ENCODE results near the gene LPIN3.

The LPIN3 gene

GRCh38 chr20:41320976-41321375 lies 19.6 kb upstream of the LPIN3 start:
- DNase-seq (ENCODE audit: low read depth in 1 of 2, low spot score in 1 of 2): no peak

GRCh38 chr20:41327178-41327577 lies 13.4 kb upstream of the LPIN3 start:
- no peak for DNase-seq (ENCODE audit: low read depth in 1 of 2, low spot score in 1 of 2)

GRCh38 chr20:41329435-41330342 lies 10.9 kb upstream of the LPIN3 start:
- peak; percentile 24 to 42 for DNase-seq (ENCODE audit: low read depth in 1 of 2, low spot score in 1 of 2)

GRCh38 chr20:41330343-41330720 lies 10.3 kb upstream of the LPIN3 start:
- no peak for DNase-seq (ENCODE audit: low read depth in 1 of 2, low spot score in 1 of 2)

- DNase-seq (ENCODE audit: low read depth in 1 of 2, low spot score in 1 of 2): no peak
These were observed 9.7 kb upstream of the LPIN3 start for GRCh38 chr20:41330941-41331340.

GRCh38 chr20:41331731-41332130 lies 8.9 kb upstream of the LPIN3 start:
- no peak for DNase-seq (ENCODE audit: low read depth in 1 of 2, low spot score in 1 of 2)

GRCh38 chr20:41334036-41334435 lies 6.6 kb upstream of the LPIN3 start:
- no peak for DNase-seq (ENCODE audit: low read depth in 1 of 2, low spot score in 1 of 2)

GRCh38 chr20:41334443-41335421 lies 5.9 kb upstream of the LPIN3 start:
- DNase-seq (ENCODE audit: low read depth in 1 of 2, low spot score in 1 of 2): no peak

- no peak for DNase-seq (ENCODE audit: low read depth in 1 of 2, low spot score in 1 of 2)
These were observed 5.0 kb upstream of the LPIN3 start for GRCh38 chr20:41335591-41335990.

GRCh38 chr20:41336711-41337492 lies 3.7 kb upstream of the LPIN3 start:
- DNase-seq (ENCODE audit: low read depth in 1 of 2, low spot score in 1 of 2): no peak

GRCh38 chr20:41339957-41340326 lies 679 bp upstream of the LPIN3 start:
- DNase-seq (ENCODE audit: low read depth in 1 of 2, low spot score in 1 of 2): peak; percentile 65 to 78

GRCh38 chr20:41342474-41343464 lies 2.1 kb downstream of the LPIN3 start:
- no peak for DNase-seq (ENCODE audit: low read depth in 1 of 2, low spot score in 1 of 2)

- no peak for DNase-seq (ENCODE audit: low read depth in 1 of 2, low spot score in 1 of 2)
These were observed 3.9 kb downstream of the LPIN3 start for GRCh38 chr20:41344477-41344876.

GRCh38 chr20:41344938-41345728 lies 4.5 kb downstream of the LPIN3 start:
- DNase-seq (ENCODE audit: low read depth in 1 of 2, low spot score in 1 of 2): no peak

GRCh38 chr20:41345729-41346067 lies 5.1 kb downstream of the LPIN3 start:
- DNase-seq (ENCODE audit: low read depth in 1 of 2, low spot score in 1 of 2): no peak

- DNase-seq (ENCODE audit: low read depth in 1 of 2, low spot score in 1 of 2): no peak
These were observed 7.2 kb downstream of the LPIN3 start for GRCh38 chr20:41347523-41348429.

GRCh38 chr20:41348430-41349172 lies 8.0 kb downstream of the LPIN3 start:
- DNase-seq (ENCODE audit: low read depth in 1 of 2, low spot score in 1 of 2): no peak

GRCh38 chr20:41349266-41349665 lies 8.6 kb downstream of the LPIN3 start:
- DNase-seq (ENCODE audit: low read depth in 1 of 2, low spot score in 1 of 2): no peak
